ENCODE results near the gene TOP2A. TPM values are rescaled to one million over a fixed set of nuclear protein-coding genes. Genes with fewer than 3 reads are reported as not detected.

The TOP2A gene
- total and polyA plus RNA-seq, 3 donors from 2014 or later, result 65.0 to 94.9 (median 75.3) TPM

DNA sequence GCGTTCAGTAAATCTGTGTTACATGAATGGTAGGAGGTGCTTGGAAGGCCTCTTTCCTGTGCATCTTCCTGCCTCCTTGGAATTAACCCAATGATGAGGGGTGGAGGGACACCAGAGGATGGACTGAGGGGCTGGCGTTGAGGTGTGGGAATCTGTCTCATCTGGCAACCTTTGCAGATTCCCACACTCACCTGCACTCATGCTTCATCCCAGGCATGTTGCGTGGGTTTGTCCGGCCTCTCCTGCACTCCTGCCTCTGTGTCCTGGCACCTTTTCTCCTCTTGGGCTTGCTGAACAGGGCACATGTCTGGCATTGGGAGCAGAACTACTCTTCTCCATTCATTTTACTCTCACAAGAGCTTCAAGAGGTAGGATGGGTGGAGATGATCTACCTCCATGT lies 22.5 kb upstream of the TOP2A start:
- Histone ChIP-seq H3K4me3 (no peak overlapping the region), H3K36me3 (ENCODE audit: low read depth, missing control alignments) (no peaks in the 10 kb centered on the region), H3K4me1 (peaks cover 18% of the 10 kb centered on the region), H3K27me3 (no peaks in the 10 kb centered on the region), H3K9me3 (no peaks in the 10 kb centered on the region), H3K27ac (no peak overlapping the region)
- WGBS, 2 donors, result 80 to 91% methylated on average over 4 of the region's 4 CpGs
- DNase-seq, result no peak
- intact Hi-C loops (cut with DNase I; ENCODE audit: low total_unique reads), result loop anchor here (5.0 kb wide), 2 partner anchors 37 to 117 kb away; no protein-coding TSS in a partner anchor
- no peak for TF ChIP-seq POLR2A (IDR thresholded peaks at IDR 0.05)
- TF ChIP-seq, protein P1, sequence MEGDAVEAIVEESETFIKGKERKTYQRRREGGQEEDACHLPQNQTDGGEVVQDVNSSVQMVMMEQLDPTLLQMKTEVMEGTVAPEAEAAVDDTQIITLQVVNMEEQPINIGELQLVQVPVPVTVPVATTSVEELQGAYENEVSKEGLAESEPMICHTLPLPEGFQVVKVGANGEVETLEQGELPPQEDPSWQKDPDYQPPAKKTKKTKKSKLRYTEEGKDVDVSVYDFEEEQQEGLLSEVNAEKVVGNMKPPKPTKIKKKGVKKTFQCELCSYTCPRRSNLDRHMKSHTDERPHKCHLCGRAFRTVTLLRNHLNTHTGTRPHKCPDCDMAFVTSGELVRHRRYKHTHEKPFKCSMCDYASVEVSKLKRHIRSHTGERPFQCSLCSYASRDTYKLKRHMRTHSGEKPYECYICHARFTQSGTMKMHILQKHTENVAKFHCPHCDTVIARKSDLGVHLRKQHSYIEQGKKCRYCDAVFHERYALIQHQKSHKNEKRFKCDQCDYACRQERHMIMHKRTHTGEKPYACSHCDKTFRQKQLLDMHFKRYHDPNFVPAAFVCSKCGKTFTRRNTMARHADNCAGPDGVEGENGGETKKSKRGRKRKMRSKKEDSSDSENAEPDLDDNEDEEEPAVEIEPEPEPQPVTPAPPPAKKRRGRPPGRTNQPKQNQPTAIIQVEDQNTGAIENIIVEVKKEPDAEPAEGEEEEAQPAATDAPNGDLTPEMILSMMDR (IDR thresholded peaks at IDR 0.05), result no peak

DNA sequence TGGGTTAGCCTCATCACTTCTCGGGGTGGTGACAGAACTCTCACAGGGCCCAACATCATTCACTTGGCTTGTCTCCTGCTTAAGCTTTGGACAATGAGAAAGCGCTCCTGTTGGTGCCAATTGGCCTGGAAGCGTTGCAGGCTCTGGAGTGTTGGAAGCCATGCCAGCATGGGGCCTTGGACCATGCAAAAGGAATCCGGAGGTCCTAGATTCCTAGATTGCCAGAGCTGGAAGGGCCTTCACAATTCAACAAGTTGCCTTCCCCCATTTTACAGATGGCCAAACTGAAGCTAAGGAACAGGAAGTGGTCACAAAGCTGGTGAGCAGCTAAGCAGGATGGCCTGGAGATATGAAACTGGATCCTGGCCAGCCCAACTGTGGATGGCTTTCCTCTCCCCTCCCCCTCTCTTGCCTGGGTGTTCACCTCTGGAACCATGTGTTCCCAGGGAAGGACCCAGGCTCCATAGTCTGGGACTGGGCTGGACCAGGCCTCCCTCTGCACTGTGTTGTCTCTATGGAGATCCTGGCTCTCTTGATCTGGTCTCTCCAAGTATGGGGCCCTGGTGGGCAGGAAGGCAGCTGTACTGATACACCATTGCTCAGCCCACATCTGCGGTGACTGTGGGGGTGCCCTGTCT lies 19.5 kb upstream of the TOP2A start:
- no peak for DNase-seq
- TF ChIP-seq, protein P1 (IDR thresholded peaks at IDR 0.05), result no peak
- TF ChIP-seq POLR2A (IDR thresholded peaks at IDR 0.05), result no peak
- no peak overlapping the region for H3K27ac ChIP-seq
- peaks cover under 1% of the 10 kb centered on the region for H3K4me1 ChIP-seq
- H3K4me3 ChIP-seq, result no peak overlapping the region
- intact Hi-C loops (cut with DNase I; ENCODE audit: low total_unique reads), result no loop called here
- H3K36me3 ChIP-seq (ENCODE audit: low read depth, missing control alignments), result no peaks in the 10 kb centered on the region
- H3K27me3 ChIP-seq, result no peaks in the 10 kb centered on the region
- H3K9me3 ChIP-seq, result no peaks in the 10 kb centered on the region
- WGBS, 2 donors, result 83 to 88% methylated on average over 4 to 5 of the region's 5 CpGs

DNA sequence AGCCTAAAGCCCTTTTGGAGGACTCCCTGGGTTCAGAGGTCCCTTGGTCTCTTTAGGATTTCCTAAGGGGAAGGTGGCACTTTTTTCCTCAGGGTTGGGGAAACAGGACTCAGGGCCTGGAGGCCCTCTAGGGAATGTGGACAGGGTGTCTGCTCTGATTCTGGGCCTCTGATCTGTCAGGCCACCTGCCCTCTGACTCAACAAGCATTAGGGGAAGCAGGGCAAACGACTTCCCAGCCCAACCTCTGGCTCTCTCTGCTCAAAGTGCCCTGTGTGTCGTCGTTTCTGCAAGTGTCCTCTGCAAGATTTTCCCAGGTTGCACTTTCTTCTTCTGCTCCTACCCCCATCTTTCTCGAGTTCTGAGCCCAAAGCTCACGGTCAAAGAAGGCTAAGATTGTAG lies 18.9 kb upstream of the TOP2A start:
- no peak for DNase-seq
- no peaks in the 10 kb centered on the region for H3K36me3 ChIP-seq (ENCODE audit: low read depth, missing control alignments)
- H3K27ac ChIP-seq, result no peak overlapping the region
- H3K9me3 ChIP-seq, result no peaks in the 10 kb centered on the region
- no peak overlapping the region for H3K4me3 ChIP-seq
- H3K27me3 ChIP-seq, result no peaks in the 10 kb centered on the region
- WGBS, 2 donors, result 81 to 85% methylated on average over 5 of the region's 5 CpGs
- TF ChIP-seq, protein P1 (IDR thresholded peaks at IDR 0.05), result no peak
- TF ChIP-seq POLR2A (IDR thresholded peaks at IDR 0.05), result no peak
- H3K4me1 ChIP-seq, result no peaks in the 10 kb centered on the region
- intact Hi-C loops (cut with DNase I; ENCODE audit: low total_unique reads), result no loop called here

DNA sequence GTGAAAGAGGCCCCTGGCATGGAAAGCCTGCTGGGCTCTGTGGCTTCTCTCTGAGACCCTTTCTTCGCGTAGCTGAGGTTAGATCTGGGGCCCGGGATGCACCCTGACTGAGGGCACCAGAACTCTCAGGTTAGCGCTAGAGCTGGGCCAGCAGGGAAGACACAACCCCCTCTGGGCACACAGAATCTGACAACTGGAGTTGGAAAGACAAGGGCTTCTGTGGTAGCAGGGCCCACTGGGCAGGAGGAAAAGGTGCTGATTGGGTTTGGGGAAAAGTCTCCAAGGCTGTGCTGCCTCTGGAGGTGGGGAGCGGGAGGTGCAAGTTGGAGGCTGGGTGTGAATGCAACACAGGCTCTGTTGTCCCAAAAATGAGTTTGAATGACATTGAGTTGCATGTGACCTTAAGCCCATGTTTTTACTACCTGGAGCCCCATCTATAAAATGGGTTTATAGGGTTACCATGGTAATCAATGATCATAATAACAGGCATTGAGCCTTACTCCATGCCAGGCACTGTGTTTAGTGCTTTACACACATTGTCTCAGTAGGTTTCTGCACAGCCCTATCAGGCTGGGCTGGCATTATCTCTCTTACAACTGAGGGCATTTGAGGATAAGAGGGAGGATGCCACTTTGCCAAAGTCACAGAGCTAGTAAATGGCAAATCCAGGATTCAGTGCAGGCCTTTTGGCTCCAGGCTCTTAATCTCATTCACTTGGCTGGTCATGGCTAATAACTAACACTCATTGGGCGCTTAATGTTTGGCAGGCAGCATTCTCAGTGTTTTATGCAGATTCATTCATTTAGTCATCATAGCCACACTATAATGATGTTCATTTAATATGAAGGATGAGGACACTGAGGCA lies 16.1 kb upstream of the TOP2A start:
- Histone ChIP-seq H3K4me1 (no peaks in the 10 kb centered on the region), H3K27ac (no peak overlapping the region), H3K9me3 (no peaks in the 10 kb centered on the region), H3K4me3 (no peak overlapping the region), H3K36me3 (ENCODE audit: low read depth, missing control alignments) (no peaks in the 10 kb centered on the region), H3K27me3 (no peaks in the 10 kb centered on the region)
- no peak for DNase-seq
- intact Hi-C loops (cut with DNase I; ENCODE audit: low total_unique reads), result no loop called here
- WGBS, 2 donors, result 88 to 92% methylated on average over 6 of the region's 6 CpGs
- TF ChIP-seq POLR2A (IDR thresholded peaks at IDR 0.05), result no peak
- TF ChIP-seq, protein P1 (IDR thresholded peaks at IDR 0.05), result peak in 2 of 3 experiments; percentile 12 to 46

All from testis (tissue), 3 donors.